ENCODE measurements around the gene TCF7L1.

The TCF7L1 gene

GRCh38 chr2:85164145-85164569, 31.0 kb downstream of the TCF7L1 start:
- no peak for DNase-seq

- DNase-seq = no peak
Measured at GRCh38 chr2:85165088-85165690, 32.0 kb downstream of the TCF7L1 start.

GRCh38 chr2:85166021-85166420, 32.8 kb downstream of the TCF7L1 start:
- no peak for DNase-seq

DNA sequence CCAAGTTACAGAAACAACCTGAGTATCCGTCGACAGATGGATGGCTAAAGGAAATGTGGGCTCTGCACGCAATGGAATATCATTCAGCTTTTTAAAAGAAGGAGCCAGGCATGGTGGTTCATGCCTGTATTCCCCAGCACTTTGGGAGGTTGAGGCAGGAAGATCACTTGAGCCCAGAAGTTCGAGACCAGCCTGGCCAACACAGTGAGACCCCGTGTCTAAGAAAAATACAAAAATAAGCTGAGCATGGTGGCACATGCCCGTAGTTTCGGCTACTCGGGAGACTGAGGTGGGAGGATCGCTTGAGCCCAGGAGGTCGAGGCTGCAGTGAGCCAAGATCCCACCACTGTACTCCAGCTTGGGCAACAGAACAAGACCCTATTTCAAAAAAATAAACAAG, 34.3 kb downstream of the TCF7L1 start:
- no peak for DNase-seq

DNA sequence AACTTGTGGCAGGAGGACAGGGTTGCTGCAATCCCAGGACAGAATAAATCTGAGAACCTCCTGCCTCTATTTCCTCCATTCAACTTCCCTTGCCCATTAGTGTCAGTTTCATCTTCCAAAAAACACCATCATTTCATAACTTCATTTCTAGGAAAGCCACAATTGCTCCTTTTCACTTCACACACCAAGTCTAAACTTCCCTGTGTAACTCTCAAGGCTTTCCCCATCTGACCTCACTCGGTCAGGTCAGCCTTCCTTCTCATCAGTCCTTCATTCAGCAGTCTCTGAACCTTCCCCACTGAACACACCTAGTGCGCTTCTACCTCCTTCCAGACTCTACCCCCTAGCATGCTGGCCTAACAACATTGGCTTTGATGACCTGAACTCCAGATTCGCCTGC, 35.8 kb downstream of the TCF7L1 start:
- DNase-seq = no peak

DNA sequence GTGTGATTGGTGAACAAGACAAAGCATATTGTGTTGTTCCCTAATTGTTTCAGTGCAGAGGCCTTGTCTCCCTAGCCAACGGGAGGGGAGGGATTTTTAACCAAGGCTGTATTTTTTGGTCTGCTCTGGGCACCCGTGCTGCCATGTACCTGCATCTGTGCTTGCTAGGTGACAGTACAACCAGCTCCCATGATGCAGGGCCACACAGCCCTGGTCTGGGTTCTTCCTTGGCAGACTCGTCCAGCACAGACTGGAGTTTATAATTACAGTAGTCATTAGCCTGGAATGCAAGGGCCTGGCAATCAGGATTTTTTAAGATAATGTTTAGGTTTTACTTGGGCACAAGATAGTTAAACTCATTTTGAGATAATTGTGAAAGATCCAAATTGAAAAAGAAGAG, 36.4 kb downstream of the TCF7L1 start:
- DNase-seq = no peak

- DNase-seq = no peak
Measured at GRCh38 chr2:85170938-85171475, 37.8 kb downstream of the TCF7L1 start.

DNA sequence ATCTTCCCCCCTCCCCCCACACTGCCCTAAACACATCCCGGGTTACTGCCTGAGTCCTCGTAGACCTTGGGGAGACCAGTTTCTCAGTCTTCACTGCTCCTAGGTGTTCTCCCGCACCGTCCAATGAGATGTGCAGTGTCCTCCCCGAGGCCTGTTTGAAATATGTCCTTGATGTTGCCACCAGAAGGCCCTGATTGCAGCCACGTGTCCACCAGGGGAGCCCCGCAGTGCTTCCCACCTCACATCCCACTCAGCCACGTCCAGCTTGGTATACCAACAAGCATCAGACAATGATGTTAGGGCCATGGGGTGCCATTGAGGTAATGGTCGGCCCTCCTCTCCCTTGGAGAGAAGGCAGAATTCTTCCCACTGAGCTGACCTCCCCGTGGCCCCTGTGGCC, 38.7 kb downstream of the TCF7L1 start:
- DNase-seq = no peak

DNA sequence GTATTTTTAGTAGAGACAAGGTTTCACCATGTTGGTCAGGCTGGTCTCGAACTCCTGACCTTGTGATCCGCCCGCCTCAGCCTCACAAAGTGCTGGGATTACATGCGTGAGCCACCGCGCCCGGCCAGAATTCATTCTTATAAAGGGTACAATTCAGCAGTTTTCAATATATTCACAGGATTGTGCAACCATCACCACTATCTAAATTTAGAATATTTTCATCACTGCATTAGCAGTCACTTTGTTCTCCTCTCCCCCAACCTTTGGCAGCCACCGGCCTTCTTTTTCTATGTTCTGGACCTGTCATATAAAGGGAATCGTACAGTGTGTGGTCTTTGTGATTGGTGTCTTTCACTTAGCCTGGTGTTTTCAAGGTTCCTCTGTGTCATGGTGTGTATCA, 40.7 kb downstream of the TCF7L1 start:
- DNase-seq = no peak

- no peak for DNase-seq
Measured at GRCh38 chr2:85174943-85175342, 41.8 kb downstream of the TCF7L1 start.

DNA sequence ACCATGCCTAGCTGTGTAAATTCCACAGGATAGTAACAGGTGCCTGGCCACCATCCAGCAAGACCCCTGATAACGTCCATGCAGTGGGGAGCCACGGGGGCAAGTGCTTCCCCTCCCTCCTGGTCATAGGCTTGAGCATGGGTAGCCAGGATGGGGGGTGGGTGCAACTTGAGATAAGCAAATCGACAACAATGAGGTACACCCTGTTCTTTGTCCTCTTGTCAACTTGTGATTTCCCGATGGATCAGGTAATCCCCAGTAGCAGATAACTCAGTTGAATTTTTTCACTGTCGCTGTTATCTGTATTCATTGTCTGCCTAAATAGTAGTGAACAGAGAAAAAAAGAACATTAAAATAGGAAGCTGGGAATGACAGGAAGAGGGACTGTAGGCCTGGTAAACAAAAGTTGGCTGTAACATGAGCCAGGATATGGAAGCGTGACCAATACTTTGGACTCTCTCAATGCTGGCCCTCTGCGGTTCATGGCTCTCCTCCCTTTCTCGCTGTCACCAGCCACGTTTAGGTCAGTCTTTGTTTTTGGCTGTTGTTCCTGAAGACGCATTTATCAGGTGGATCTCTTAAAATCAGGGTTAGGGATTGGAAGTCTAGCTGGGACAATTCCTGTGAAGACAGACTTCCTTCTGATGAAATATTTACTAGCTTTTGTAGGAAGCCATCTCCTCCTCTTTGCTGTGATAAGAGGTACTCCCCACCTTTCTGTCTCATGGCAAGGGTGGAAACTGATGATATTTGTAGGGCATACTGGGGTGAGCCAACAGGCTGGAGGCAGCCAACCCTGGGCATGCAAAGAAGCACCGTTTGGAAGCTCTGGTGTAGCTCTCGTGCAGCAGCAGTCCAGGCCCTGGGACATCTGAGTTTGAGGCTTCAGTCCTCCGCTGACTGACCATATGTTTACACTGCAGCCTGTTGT, 42.4 kb downstream of the TCF7L1 start:
- DNase-seq = no peak

GRCh38 chr2:85177031-85177824, 44.0 kb downstream of the TCF7L1 start:
- no peak for DNase-seq

DNA sequence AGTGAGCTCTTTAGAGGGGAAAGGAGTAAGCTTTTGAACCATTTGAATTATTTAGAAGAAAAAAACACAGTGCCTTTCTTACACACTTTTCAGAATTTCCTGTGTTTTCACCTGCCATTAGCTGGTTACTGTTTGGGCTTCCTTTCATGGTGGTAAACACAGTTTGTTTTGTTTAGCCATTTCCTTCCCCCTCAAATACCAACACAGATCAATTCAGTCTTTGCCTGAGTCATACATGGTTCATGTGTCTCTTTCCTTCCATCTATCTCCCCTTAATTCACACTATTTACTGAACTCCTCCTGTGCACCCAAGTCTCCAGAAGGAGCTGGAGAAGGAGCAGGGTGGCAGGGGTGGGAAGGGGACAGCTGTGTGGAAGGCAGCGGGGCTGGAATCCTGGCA, 45.0 kb downstream of the TCF7L1 start:
- no peak for DNase-seq

DNA sequence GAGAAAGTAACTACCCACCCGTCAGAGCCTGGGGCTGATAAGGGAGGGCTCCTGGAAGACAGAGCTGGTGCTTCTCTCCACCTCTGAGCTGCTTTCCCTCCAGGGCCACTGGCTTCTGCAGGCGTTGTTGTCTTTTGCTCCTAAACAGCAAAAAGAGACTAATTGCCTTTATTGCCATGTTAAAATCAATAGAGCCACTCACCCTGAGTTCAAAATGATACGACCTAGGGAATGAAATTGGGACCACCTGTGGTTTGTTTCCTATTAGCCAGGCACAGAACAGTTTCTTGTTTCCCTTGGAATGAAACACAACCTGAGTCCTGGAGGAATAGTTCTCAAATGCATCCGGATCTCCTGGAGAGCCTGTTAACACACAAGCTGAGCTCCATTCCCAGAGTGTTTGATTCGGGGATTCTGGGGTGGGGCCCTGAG, 45.8 kb downstream of the TCF7L1 start:
- no peak for DNase-seq

DNA sequence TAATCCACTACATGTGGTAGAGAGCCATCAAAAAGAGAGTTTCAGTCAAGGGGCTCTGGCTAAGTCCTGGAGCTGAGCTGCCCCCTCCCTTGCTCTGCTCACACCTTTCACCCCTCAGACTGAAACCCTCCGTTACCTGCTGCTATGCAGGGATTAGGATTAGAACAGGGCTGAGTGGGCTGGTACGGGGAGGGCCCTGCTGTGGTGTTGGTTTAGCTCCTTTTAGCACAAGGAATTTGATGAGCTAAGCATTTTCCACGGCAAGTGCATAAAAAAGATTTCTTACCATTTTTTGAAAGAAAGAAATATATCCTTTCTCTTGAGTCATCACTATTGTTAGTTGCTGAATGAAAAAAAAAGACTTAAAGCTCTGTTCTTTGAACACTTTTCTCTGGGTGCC, 46.3 kb downstream of the TCF7L1 start:
- no peak for DNase-seq

DNA sequence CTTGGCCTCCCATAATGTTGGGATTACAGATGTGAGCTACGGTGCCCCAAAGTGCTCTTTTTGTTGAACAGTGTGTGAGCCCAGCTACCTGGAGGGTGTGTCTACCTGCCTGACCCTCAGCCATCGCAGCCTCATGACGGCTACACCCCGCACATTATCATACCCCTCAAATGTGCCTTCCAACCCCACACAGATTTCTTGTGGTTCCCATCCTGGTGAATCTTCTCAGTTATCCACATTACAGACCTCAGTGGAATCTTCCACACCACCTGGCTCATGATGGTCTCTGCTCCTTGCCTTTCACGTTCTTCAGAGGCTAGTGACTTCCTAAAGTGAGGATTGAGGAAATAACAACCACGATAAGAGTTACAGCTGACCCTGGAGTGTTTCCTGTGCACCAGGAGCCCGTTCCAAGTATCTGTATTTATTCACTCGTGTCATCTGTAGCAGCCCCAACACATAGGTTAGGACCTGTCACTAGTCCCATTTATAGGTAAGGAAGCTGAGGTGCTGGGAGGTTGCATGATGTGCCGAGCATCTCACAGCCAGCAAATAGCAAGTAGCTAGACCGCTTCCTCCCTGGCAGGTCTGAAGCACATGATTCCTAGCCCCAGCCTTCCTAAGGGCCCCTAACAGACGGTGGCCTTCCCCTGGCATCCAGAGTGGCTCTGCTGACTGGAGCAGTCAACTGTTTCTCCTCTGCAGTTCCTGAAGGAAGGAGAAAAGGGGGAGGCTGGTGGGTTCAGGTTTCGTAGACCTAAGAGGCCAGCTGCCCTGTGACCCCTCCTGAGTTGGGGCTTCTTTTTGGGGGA, 47.3 kb downstream of the TCF7L1 start:
- DNase-seq = no peak

DNA sequence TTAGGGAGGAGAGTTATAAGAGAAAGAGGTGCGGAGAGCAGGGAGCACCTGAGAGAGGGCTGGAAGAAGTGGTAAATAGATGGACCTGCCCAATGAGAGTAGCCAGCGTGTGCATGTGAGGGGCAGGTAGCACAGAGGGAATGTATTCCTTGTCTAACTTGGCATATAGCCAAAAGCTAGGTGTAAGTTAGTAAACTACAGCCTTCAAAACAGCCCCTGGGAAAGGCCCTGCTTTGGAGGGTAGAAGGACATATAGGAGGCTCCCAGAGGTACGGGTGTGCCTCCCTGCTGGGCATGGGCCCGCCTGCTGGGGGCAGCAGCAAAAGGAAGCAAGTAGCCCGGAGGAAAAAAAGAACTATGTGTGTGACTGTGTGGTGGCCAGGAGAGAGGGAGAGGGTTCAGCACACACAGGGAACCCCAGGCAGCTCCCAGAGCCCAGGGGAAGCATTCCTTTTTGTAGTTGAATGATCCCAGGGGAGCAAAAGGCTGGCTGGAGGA, 48.0 kb downstream of the TCF7L1 start:
- no peak for DNase-seq

DNA sequence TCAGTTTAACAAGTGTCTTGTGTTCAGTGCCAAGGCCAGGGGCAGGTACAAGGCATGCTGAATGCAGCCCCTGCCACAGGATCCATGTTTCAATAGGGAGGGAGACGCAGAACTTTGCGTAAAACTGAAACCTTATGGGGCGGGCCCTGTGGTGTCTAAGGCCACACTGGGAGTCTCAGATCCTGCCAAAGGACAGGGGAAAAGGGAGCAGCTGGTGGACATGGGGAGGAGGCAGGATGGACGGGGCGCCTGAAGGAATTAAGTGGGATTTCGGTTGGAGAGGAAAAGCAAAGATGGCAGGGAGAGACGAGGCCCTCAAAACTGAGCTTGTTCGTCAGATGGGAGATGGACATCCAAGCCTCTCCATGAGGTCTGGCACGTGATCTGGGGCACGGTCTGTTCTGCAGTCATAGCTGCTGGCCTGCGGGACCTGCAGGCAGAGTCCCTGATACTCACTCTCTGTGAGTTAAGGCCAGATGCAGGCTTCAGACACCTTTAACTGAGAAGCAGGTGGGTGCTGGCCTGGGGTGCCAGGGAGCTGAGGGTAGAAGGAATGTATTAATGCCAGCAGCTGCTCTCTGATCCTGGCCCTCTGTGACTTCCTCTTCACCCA, 48.8 kb downstream of the TCF7L1 start:
- DNase-seq = no peak

GRCh38 chr2:85183076-85183475, 49.9 kb downstream of the TCF7L1 start:
- DNase-seq = no peak

GRCh38 chr2:85183479-85183878, 50.3 kb downstream of the TCF7L1 start:
- DNase-seq = no peak

- DNase-seq = no peak
Measured at GRCh38 chr2:85184231-85184630, 51.0 kb downstream of the TCF7L1 start.

DNA sequence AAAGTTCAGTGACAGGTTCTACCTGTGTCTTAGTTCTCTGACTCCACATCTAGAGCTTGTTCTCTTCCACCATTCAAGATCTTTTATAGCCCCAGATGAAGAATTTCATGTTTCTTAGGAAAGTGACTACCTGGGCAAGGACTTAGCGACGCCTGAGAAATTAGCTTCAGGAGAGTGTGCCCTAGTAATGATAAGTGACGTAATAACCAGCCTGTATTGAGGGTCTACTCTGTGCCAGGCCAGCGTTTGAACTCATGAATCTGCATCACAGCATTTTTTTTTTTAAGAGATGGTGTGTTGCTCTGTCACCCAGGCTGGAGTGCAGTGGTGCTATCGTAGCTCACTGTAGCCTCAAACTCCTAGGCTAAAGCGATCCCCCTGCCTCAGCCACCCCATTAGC, 51.8 kb downstream of the TCF7L1 start:
- no peak for DNase-seq

Measured in hematopoietic multipotent progenitor cell treated with erythropoietin and hydrocortisone succinate and interleukin-3 and kit ligand, for 6 days (in vitro differentiated cells).